ENCODE measurements around the gene HMX1. TPM values are rescaled to one million over a fixed set of nuclear protein-coding genes. Genes with fewer than 3 reads are reported as not detected.
A peak's percentile ranks its signal among the peaks of the same experiment; 100 is the strongest.

HMX1 gene
- total and polyA plus RNA-seq, 2 donors from 2014 or later = not detected

- Histone ChIP-seq H3K9me3 (ENCODE audit: control insufficient read depth in 2 of 3, insufficient read depth in 1 of 3, low read length in 3 of 3) (no peaks in the 10 kb centered on the region), H3K9ac (ENCODE audit: low read length in 3 of 3) (no peak overlapping the region), H3K27me3 (ENCODE audit: control insufficient read depth, insufficient read depth, low read length) (peaks cover 44% of the 10 kb centered on the region), H3K36me3 (ENCODE audit: control insufficient read depth in 2 of 3, insufficient read depth in 3 of 3, low read length in 3 of 3) (no peaks in the 10 kb centered on the region), H3K4me1 (ENCODE audit: control insufficient read depth in 2 of 3, insufficient read depth in 2 of 3, low read depth in 1 of 3, low read length in 3 of 3) (no peaks in the 10 kb centered on the region), H3K4me3 (ENCODE audit: low read length in 3 of 3) (no peak overlapping the region), H3K27ac (ENCODE audit: low read depth in 2 of 2, low read length in 2 of 2) (no peak overlapping the region)
- FAIRE-seq (no peak), DNase-seq (peak in 3 of 5 donors; percentile 38 to 55 (median 51))
- intact Hi-C loops (cut with DNase I) = no loop called here
- TF ChIP-seq CTCF (IDR thresholded peaks at IDR 0.05; ENCODE audit: borderline replicate concordance, extremely low read depth, insufficient read depth) = no peak
Measured at GRCh38 chr4:8893624-8894423, 22.2 kb upstream of the HMX1 start.

DNA sequence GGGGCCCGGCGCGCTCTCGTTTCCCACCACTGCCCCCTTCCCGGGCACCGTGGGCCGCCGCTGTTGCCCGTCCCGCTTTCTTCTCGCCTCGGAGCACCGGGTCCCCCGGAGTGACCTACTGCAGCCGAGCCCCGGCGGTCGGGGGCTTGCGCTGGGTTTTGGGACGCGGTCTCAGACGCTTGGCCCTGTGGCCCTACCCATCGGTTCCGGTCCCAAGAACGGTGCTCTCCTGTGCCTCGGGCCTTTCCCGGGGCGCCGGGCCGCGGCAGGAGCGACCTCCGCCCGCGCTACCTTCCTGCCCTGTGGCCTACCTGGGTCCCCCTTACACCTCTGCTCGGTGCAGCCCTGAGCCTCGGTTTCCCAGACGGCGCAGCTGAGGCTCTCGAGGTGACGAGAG is 21.6 kb upstream of the HMX1 start:
- Histone ChIP-seq H3K4me1 (ENCODE audit: control insufficient read depth in 2 of 3, insufficient read depth in 2 of 3, low read depth in 1 of 3, low read length in 3 of 3) (no peaks in the 10 kb centered on the region), H3K4me3 (ENCODE audit: low read length in 3 of 3) (no peak overlapping the region)

DNA sequence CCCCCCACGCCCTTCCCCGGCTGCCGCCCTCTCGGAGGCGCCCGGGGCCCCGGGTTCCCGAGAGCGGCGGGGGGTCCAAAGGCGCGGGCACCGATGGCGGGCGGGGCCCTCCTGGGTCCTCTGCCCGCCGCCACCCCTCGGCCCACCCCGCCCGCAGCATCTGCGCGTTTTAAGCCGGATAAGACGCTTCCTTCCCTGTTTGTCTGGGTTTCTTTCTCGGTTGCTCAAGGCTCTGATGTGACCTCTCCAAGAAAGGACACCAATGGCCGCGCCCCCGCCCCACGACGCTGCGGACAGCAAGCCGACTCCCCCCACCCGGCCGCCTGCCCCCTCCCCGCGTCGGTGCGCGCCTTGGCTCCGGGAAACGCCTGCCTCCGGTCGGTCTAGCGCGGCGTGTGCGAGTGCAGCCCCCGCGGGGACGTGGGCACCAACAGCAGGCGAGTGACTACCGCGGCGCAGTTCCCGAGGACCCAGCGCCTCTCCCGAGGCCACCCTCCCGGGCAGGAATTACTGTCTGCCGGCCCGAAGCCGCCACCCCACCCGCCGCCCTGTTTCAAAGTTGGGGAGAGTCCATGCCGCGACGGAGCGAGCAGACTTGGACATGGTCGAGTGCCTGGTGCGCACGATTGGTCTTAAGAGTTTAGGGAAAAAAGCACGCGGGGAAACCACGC is 21.1 kb upstream of the HMX1 start:
- no peak overlapping the region for H3K4me3 ChIP-seq (ENCODE audit: low read length in 3 of 3)
- intact Hi-C loops (cut with DNase I) = no loop called here

More for the DNA sequence above, 21.6 kb upstream of the HMX1 start:
- no peak for TF ChIP-seq CTCF (IDR thresholded peaks at IDR 0.05; ENCODE audit: borderline replicate concordance, extremely low read depth, insufficient read depth)
- Histone ChIP-seq H3K9ac (ENCODE audit: low read length in 3 of 3) (no peak overlapping the region), H3K36me3 (ENCODE audit: control insufficient read depth in 2 of 3, insufficient read depth in 3 of 3, low read length in 3 of 3) (no peaks in the 10 kb centered on the region), H3K27me3 (ENCODE audit: control insufficient read depth, insufficient read depth, low read length) (peaks cover 45% of the 10 kb centered on the region), H3K27ac (ENCODE audit: low read depth in 2 of 2, low read length in 2 of 2) (no peak overlapping the region), H3K9me3 (ENCODE audit: control insufficient read depth in 2 of 3, insufficient read depth in 1 of 3, low read length in 3 of 3) (no peaks in the 10 kb centered on the region)
- FAIRE-seq (no peak), DNase-seq (no peak)
- intact Hi-C loops (cut with DNase I) = no loop called here

More for the DNA sequence above, 21.1 kb upstream of the HMX1 start:
- H3K9ac ChIP-seq (ENCODE audit: low read length in 3 of 3) = no peak overlapping the region
- no peaks in the 10 kb centered on the region for H3K9me3 ChIP-seq (ENCODE audit: control insufficient read depth in 2 of 3, insufficient read depth in 1 of 3, low read length in 3 of 3)
- no peaks in the 10 kb centered on the region for H3K4me1 ChIP-seq (ENCODE audit: control insufficient read depth in 2 of 3, insufficient read depth in 2 of 3, low read depth in 1 of 3, low read length in 3 of 3)
- peaks cover 46% of the 10 kb centered on the region for H3K27me3 ChIP-seq (ENCODE audit: control insufficient read depth, insufficient read depth, low read length)
- no peak for TF ChIP-seq CTCF (IDR thresholded peaks at IDR 0.05; ENCODE audit: borderline replicate concordance, extremely low read depth, insufficient read depth)
- DNase-seq (no peak), FAIRE-seq (no peak)
- no peak overlapping the region for H3K27ac ChIP-seq (ENCODE audit: low read depth in 2 of 2, low read length in 2 of 2)
- no peaks in the 10 kb centered on the region for H3K36me3 ChIP-seq (ENCODE audit: control insufficient read depth in 2 of 3, insufficient read depth in 3 of 3, low read length in 3 of 3)

All from kidney (tissue), 14 donors.